ENCODE measurements around the gene PLAC9.
"Not testable (repeated sequence)": the region's sequence is repeated elsewhere in the genome, so short reads cannot be mapped to it uniquely, and the experiment has no call there.

The PLAC9 gene, protein sequence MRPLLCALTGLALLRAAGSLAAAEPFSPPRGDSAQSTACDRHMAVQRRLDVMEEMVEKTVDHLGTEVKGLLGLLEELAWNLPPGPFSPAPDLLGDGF

DNA sequence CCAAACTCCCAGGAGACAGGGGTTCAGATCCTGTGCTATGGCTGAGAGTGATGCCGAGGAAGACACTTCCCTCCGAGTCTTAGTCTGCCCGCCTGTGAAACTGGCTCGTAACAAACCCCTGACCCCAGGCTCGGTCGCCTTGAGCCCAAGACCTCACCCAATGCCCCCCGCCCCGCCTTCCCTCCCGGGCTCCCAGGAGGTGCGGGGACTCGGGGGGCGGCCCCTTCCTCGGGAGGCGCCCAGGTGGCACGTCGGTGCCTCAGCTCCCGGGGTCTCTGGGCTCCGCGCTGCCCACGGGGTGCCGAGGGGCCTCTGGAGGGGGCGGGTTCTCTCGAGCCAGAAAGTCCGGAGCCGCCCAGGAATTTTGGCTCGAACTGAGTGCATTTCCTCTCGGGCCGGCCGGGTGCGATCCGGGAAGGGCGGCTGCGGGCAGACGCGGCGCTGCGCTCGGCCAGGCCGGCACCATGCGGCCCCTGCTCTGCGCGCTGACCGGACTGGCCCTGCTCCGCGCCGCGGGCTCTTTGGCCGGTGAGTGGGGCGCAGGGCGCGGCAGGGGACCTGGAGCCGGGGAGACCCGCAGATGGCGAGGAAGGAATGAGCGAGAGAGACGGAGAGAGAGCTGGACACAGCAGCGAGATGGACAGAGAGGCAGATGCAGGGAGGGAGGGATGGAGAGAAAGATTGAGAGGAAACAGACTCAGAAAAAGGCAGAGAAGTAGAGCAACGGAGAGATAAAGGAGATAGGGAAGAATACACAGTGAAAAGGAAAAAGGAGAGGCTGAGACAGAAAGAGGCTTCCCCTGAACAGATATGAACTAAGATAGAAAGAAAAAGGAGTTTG, at the start of gene PLAC9:
TSS of gene PLAC9 (plus strand) at position 432 of the 841 bp plus-strand sequence. CDS start at position 465, 33 bp downstream.
- DNase-seq (ENCODE audit: low spot score) = no peak

DNA sequence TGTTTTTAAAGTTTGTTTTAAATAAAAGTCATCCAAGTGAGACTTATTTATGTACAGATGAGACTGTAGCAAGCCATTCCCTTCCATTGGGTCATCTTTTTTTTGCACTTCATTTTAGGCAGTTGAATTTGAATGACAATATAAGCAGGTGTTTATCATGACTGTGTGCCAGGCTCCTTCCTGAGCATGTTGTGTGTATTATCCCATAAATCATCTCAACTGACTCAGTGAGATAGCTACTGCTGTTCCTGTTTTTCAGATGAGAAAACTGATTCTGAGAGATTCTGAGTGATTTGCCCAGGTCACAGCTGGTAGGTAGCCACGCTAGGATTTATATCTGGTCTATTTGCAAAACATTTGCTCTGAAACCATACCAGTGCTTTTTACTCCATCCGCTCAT, 42.4 kb upstream of the PLAC9 start:
- DNase-seq (ENCODE audit: low spot score) = no peak

DNA sequence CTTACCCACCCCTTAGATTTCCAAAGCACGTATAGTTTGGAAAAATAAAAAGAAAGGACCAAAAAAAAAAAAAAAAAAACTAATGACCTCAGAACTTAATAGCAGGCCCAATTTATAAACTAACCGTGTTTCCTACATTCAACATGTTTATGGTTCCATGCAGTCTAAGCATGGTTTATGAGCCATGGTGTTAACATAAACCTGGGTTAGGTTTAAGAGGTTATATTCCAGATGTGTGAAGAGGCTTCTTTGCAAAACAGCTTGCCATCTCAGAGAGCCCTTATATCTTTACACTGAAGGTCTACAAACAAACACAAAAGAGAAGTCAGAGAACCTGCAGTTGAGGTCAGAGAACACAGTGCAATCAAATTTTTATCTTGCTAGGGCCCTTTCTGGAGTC, 38.3 kb upstream of the PLAC9 start:
- DNase-seq (ENCODE audit: low spot score) = no peak

DNA sequence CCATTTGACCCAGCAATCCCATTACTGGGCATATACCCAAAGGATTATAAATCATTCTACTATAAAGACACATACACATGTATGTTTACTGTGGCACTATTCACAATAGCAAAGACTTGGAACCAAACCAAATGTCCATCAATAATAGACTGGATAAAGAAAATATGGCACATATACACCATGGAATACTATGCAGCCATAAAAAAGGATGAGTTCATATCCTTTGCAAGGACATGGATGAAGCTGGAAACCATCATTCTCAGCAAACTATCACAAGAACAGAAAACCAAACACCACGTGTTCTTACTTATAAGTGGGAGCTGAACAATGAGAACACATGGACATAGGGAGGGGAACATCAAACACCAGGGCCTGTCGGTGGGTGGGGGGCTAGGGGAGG, 34.3 kb upstream of the PLAC9 start:
- DNase-seq (ENCODE audit: low spot score) = not testable (repeated sequence)

DNA sequence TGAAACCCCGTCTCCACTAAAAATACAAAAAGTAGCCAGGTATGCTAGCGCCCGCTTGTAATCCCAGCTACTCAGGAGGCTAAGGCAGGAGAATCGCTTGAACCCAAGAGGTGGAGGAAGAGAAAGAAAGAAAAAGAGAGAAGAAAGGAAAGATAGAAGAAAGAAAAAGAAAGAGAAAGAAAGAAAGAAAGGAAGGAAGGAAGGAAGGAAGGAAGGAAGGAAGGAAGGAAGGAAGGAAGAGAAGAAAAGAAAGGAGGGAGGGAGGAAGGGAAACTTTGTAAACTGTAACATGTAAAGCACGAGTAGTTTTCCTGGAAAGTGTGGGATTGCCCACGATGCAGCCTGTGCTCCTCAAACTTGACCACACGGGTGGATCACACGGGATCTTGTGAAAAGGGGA, 33.2 kb upstream of the PLAC9 start:
- DNase-seq (ENCODE audit: low spot score) = not testable (repeated sequence)

DNA sequence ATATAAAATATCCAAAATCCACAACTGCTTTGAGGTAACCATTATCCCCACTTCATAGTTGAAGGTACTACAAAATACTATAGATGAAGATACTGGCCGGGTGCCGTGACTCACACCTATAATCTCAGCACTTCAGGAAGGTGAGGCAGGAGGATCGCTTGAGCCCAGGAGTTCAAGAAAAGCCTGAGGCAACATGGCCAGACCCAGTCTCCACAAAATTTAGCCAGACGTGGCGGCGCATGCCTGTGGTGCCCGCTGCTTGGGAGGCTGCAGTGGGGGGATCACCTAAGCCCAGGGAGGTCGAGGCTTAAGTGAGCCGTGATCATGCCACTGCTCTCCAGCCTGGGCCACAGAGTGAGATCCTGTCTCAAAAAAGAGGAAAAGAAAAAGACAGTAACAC, 32.4 kb upstream of the PLAC9 start:
- DNase-seq (ENCODE audit: low spot score) = no peak

DNA sequence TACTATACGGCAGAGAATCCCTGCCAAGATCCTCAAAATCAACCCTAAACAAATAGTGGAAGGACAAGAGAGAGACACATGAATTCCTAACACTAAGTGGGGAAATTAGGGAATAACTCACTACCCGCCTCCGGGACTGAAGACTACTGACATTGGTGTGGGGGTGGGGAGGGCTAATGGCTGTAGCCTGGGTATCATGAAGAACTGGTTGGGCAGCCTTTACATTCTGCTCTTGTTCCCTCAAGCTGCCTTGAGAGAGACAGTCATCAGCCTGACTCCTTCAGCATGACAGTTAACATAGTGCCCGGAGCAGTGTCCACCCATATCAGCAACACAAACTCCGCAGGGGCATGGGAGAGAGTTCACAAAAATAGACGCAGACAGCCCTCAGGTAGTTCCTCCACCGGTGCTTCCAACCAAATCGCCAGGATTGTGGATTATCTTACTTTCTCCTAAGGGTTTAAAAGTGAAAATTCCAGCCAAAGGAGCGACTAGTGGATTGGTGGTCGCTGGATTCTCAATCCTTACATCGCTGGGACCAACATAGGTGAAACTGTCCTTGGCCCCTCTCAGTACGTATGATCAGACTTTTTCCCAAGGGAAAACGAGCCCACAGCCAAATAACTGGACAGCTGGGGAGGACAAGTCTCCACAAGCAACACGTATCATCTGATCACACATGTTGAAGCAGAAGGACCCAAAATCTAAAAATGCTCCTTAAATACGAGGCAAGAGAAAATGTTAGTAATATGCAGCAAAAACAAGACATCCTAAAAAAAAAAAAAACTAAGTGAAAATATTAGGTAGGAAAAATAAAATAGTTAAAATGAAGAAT, 31.5 kb upstream of the PLAC9 start:
- no peak for DNase-seq (ENCODE audit: low spot score)

DNA sequence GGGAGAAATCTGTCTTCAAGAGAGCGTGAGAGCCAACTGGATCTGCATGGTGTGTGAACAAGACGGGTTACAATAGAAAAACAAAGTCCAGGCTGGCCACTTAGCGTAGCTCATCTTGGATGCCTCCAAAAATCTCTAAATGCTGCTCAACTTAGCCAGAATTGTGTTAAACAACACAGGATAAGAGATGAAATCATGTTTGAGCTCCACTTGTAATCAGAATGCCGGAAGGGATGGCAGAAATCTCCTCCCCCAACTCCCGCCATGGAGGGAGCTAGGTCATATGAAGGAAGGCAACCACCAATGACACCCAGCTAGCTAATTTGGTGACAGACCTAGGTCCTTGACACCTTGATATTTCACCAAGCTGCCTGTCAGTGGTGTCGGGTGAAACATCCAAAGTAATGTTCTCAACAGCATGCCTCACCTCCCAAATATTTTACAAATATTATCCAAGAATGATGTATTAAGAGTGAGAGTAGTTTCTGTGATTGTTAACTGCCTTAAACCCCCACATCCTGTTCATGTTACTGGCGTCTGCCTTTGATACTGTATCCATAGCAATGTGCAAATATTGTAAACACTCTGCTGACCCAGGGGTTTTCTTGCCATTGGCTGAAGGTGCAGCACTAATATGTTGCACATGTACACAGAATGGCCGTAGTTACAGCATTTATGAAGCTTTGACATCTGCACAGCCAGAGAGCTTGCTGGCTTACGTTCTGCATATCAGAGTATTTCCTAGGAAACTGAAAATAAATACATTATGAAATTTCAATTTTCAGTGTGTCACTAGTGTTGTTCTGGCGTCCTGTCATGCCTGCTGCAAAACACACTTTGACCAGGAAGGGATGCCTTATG, 28.2 kb upstream of the PLAC9 start:
- no peak for DNase-seq (ENCODE audit: low spot score)

DNA sequence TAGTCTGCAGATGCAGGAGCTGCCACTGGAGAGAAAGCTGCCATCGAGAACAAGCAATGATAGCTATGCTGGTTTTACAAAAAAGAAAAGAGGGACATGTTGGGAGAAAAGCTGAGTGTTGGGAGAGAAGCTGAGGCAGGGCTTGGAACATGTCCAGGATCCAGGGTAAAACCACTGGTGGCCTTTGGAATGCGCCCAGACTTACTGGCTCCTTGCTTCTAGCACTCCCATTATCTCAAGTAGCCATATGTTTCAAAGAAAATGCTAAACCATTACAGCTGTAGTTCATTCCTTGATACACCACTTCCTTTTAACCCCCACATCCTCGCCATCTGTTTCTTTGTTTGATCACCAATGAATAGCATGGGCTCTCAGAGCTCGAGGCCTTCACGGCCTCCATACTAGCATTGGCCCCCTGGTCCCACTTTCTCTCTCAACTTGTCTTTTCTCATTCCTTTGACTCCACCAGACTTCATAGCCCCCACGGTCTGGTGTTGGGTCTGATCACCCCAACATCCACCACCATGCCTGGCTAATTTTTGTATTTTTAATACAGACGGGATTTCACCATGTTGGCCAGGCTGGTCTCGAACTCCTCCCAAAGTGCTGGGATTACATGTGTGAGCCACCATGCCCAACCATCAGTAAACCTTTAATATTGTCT, 23.8 kb upstream of the PLAC9 start:
- DNase-seq (ENCODE audit: low spot score) = no peak

DNA sequence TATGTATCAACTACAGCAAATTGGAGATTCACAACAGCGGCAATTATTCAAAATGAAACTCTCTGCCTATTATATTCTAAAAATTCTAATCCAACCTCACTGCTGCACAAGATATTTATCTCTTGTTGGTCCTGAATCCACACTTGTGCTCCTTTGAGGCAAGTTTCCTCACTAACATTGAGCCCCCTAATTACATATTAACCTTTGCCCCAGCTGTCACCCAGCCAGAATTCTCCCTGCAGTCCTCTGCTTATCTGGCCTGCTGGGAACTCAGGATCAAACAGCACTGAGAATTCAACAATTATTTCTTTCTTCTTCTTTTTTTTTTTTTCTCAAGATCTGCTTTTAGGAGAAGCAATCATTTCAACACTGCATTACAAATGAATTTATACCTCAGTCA, 21.5 kb upstream of the PLAC9 start:
- DNase-seq (ENCODE audit: low spot score) = no peak

DNA sequence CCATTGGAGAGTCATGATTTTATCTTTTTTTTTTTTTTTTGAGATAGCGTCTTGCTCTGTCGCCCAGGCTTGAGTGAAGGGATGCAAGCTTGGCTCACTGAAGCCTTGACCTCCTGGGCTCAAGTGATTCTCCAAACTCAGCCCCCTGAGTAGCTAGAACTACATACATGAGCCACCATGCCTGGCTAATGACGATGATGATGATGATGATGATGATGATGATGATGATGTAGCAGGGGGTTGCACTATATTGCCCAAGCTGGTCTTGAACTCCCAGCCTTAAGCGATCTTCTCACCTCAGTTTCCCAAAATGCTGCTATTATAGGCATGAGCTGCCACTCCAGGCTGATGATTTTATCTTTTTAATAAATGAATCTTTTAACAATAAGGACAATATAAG, 13.9 kb upstream of the PLAC9 start:
- no peak for DNase-seq (ENCODE audit: low spot score)

DNA sequence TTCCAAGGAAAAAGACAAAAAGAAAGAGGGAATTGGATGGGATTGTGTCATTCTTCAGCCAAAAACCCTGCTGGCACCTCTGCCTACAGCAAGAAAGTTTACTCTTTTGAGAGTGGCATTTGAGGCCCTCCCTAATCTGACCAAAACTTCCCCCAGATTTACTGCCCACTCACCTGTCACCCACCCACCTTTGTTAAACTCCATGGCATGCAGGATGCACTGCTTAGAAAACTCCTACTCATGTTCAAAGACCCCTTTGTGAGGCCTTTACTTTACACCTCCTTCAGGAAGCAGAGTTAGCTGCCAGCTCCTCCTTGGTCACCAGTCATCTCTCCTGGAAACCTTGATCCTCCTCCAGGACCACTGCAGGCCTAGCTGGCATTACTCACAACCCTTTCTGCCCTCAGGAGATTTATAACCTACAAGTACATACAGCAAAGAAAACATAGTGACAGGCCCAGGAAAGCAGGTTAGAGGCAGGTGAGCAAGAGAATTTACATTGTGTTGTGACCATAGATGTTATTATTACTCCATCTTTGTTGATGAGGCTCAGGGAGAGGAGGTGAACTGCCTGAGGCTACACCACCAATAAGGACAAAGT, 10.3 kb upstream of the PLAC9 start:
- no peak for DNase-seq (ENCODE audit: low spot score)

DNA sequence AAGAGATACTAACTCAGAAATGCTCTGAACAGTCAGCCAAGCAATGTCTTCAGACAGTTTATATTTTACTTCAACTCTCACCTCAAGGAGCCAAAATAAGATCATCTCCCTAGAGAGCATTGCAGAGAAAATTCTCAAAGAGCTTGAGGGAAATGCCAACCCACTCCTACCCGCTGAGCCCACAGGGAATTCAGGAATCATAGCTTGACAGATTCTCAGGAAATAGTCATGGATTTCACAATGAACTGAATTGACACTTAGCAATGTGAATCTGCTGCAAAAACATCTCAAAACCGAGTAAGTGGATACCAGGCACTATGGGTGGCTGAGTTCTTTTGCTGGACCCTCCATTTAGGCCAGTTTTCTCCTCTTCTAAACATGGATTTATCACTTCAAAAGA, 9.8 kb upstream of the PLAC9 start:
- no peak for DNase-seq (ENCODE audit: low spot score)

DNA sequence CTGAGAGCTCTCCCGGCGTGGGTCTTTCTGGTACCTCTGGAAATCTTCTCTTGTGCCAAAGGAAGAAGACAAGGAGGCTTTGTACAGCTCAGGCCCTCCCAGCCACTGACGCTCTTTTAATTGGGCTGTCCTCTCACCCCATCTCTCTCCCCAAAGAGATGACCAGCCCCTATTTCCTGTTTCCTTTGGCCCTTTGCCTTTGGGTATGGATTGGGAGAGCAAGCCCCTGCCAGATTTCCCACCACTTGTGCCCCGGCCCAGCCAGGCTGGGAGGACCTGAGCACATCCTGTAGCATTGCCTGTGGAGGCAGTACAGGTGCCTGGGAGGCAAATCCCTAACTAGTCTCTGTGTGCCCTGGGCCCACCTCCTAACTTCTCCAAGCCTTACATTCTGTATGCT, 5.7 kb upstream of the PLAC9 start:
- DNase-seq (ENCODE audit: low spot score) = no peak

DNA sequence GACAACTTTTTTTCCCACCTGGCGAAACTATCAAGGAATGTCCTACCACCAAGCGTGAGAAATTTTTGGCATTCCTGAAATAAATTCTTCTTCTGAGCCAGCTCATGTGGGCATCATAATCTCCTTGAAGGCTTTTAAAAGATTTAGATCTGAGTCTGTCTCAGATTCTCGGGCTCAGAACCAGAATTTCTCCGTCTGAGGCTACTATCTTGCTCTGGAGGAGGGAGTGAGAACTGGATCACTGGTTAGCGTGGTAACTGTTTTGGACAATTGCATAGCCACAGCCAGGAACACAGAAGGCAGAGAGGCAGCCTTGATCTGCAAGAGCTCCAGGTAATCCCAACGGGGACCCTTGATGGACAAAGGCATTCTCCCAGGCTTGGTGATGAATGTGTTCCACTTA, 1.0 kb upstream of the PLAC9 start:
- peak; percentile 22 for DNase-seq (ENCODE audit: low spot score)

DNA sequence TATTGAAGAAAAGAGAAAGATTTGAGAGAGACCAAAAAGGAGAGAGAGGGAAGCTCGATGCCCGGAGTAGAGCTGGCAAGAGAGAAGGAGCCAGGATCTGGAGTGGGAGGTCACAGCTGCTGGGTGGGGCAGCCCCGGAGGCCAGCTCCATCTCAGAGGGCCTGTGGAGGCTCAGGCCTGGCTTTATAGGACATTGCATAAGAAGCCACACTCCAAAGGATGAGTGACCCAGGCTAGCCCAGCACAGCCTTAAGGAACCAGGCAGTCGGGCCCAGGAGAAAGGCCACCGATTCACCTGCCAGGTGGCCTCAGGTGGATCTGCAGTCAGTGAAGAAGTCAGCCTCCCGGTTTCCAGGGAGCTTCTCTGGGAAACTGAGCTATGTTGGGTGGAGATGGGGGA, 676 bp downstream of the PLAC9 start:
- no peak for DNase-seq (ENCODE audit: low spot score)

DNA sequence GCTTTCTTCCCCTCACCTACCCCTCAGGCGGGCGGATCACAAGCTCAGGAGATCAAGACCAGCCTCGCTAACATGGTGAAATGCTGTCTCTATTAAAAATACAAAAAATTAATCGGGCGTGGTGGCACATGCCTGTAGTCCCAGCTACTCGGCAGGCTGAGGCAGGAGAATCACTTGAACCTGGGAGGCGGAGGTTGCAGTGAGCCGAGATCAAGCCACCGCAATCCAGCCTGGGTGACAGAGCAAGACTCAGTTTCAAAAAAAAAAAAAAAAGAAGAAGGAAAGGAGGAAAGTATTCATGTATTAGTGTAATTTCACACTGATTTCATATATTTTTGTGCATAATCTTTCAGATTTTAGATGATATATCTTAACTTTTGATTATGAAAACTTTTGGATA, 1.2 kb downstream of the PLAC9 start:
- DNase-seq (ENCODE audit: low spot score) = not testable (repeated sequence)

DNA sequence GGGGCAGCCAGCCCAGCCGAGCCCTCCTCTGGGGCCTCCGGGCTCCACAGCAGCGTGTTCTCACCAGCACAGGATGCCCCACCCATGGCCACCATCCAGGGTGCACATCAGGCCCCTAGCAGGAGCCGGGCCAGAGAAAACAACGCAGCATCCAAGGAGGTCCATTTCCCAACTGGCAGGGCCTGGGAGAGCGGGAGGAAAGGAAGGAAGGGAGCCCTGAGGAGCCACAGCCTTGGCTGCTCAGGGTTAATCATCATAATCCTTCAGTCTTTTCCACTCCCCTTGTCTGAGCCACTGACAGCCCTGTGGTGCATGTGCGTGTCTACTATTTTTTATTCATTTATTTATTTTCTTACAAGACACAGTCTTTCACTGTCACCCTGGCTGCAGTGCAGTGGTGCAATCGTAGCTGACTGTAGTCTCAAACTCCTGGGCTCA, 3.6 kb downstream of the PLAC9 start:
- DNase-seq (ENCODE audit: low spot score) = no peak

DNA sequence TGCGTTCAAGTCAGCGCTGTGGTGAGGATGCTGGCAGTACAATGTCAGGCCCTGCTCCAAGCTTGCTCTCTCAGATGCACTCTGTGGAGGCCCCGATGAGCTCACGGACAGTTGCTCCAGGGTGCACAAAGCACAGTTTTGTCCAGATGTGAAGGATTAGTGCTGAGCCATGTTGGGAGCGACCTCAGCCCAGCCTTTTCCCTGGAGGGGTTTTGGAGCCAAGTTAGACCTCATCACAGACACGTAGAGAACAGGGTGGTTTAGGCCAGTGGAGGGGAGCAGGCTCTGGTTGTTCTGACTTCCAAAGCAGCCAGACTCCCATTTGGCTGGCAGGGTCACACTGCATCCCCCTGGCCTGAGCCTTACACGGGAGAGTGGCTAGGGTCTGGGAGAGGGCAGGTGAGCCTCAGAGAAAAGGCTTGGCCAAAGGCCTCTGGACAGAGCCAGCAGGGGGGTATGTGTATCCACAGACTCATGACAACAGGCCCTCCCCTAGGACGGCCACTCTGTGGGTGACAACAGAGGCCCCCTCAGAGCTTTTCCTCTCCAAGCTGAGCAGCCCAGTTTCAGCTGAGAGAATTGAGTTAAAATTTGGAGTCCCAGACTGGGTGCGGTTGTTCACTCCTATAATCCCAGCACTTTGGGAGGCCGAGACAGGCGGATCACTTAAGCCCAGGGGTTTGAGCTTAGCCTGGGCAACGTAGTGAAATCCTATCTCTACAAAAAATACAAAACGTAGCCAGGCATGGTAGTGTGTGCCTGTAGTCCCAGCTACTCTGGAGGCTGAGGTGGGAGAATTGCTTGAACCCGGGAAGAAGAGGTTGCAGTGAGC, 4.7 kb downstream of the PLAC9 start:
- no peak for DNase-seq (ENCODE audit: low spot score)

DNA sequence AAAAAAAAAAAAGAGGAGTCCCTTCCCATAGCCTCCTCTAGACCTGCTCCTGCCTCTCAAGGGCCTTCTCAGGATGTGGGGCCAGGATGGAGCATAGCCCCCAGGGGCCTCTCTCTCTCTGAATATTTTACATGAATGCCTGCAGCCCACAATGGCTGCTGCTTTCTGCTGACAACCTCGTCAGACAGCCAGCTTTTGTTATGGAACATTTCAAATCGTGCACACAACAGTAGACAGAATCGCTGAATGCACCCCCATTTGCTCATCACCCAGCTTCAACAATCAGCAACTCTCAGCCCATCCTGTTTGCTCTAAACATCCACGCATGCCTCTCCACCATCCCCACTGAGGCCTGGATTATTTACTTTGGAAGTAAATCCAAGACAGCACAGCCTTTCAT, 5.4 kb downstream of the PLAC9 start:
- DNase-seq (ENCODE audit: low spot score) = no peak

Data from kidney tubule cell (primary cell).